ENCODE data around the gene SHLD2.
"Not testable (repeated sequence)": the region's sequence is repeated elsewhere in the genome, so short reads cannot be mapped to it uniquely, and the experiment has no call there.

SHLD2 gene

GRCh38 chr10:87089746-87090145 lies 5.3 kb upstream of the SHLD2 start:
- DNase-seq: no peak

DNA sequence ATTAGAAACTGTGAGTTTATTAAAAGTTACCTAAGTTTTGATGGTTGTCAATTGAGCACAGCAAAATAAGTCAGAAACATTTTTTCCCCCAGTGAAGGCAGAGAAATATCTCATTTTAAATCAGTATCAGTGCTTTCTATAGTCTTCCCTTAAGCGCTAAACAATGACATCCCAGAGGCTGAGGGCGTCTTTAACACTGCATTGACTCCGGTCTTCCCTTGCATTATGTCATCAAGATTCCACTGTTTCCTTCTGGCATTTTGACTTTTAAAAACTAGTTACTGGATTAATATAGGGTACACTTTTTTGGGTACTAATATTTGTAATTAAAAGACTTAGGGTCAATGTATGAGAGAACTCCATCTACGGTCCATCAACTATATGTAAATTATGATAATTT lies 4.2 kb upstream of the SHLD2 start:
- no peak for DNase-seq

- no peak for DNase-seq
Measured at GRCh38 chr10:87092376-87092860, 2.6 kb upstream of the SHLD2 start.

DNA sequence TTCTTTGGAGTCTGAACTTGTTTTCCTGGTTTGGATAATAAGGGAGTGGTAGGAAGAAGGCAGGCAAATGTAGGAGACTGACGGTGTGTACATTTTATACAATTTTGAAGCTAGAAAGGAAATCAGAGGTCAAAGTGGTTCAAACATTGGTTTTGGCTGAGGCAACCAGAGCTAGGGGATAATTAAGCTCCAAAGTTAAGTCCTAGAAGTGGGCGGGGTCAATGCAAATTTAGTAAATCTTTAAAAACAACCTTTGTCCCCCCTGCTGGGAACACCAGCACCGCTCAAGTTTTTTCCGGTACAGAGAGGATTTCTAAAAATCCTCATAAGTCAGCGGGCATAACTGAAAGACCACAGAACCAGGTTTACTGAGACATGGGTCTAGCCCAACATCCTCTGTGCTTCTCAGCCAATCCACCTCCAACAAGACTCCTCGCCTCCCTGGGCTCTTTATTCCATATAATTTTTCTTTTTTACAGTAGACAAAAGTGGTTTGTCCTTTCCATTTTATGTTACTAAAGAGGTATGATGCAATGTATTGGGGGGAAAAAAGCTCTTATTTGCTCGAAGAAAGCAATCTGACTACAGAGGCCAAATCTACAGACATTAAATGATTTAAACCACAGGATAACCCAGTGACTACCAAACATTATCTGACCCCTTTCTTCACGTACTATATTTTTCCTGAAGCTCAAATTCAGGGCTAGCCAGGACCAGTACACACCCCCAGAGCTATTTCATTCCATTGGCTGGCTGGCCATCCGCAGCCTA lies 2.0 kb upstream of the SHLD2 start:
- DNase-seq: no peak

- DNase-seq: no peak
Measured at GRCh38 chr10:87093632-87094372, 1.2 kb upstream of the SHLD2 start.

GRCh38 chr10:87095236-87095945 lies 385 bp downstream of the SHLD2 start:
- DNase-seq: no peak

DNA sequence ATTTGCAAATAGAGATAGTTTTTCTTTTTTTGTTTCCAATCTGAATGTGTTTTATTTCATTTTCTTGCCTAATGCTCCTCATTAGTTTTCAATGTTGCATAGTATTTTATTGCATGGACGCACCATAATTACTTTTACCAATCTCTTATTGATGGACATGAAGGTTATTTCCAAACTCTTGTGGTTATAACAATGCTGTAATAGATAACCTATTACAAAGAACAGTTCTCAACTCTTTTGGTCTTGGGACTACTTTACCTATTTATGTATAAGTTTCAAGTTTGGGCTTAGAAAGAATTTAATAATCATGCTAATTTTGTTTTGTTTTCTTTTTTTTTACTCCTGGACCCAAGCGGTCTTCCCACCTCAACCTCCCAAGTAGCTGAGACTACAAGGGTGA lies 7.0 kb downstream of the SHLD2 start:
- DNase-seq: no peak

- DNase-seq: not testable (repeated sequence)
Measured at GRCh38 chr10:87104727-87105126, 9.7 kb downstream of the SHLD2 start.

- no peak for DNase-seq
Measured at GRCh38 chr10:87105446-87106124, 10.6 kb downstream of the SHLD2 start.

DNA sequence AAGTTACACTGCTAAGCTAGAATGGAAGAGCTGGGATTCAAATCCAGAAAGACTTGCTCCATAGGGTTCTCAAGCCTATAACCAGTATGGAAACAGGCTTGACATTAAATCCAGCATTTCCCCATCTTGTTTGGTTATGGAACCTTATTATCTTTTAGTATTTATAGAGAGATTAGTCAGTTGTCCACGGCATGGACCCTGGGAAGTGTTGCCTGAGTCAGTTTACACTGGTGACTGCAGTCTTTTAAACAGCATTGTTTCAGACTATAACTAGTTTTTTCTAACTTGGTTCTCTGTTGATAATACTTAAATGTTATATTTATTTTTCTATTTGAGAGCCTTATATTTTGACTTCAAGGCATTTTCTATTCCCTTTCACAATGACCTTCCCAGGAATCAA lies 23.1 kb downstream of the SHLD2 start:
- not testable (repeated sequence) for DNase-seq

- not testable (repeated sequence) for DNase-seq
Measured at GRCh38 chr10:87119029-87119428, 24.0 kb downstream of the SHLD2 start.

DNA sequence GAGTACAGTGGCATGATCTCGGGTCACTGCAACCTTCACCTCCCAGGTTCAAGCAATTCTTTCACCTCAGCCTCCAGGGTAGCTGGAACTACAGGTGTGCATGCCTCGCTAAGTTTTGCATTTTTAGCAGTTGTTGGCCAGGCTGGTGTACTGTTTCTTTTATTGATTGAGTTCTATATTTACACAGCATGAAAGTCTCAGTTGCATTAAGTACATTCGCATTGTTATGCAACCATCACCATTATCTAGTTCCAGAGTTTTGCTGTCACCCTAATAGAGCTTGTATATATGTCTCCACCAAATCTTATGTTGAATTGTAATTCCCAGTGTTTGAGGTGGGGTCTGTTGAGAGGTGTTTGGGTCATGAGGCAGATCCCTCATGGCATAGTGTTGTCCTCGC lies 28.3 kb downstream of the SHLD2 start:
- DNase-seq: not testable (repeated sequence)

- DNase-seq: not testable (repeated sequence)
Measured at GRCh38 chr10:87127048-87127447, 32.0 kb downstream of the SHLD2 start.

DNA sequence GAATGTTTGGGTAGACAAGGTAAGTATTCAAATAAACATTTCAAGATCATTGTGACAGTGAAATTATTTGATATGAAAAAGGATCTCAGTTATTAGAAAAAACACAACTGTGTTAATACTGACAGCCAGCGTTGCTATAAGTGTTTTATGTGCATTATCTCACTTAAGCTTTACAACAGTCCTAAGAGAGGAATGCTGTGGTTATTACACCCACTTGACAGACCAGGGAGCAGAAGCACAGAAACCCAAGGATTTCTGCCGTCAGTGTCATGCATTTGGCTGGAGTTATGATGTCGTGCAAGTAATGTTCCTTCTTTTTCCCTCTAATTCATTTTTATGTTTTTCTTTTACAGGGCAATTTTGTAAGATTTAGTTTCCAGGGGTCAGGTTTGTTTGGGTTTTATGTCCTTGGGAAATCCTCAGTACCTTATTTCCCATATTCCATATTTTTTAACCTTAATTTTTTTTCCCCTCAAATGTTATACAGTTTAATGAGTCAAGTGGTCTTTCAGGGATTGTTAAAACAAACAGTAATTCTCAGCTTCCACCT lies 32.7 kb downstream of the SHLD2 start:
- not testable (repeated sequence) for DNase-seq

GRCh38 chr10:87132176-87132575 lies 37.2 kb downstream of the SHLD2 start:
- not testable (repeated sequence) for DNase-seq

DNA sequence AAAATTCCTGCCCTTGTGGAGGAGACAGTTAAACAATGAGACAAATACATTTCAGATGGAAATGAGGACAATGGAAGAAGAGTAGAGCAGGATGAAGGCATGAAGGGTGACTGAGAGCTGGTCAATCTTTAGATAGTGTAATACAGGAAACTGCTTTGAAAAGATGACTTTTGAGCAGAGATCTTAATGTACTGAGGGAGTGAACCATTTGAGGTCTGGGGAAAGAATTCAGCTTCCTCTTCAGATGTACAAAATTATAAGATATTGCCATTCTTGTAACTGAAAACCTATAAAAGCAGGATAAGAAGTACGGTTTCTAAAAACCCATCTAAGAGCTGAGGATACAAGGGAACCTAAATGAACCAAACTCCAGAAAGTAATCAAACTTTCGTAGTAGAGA lies 38.9 kb downstream of the SHLD2 start:
- DNase-seq: not testable (repeated sequence)

- not testable (repeated sequence) for DNase-seq
Measured at GRCh38 chr10:87134440-87134839, 39.4 kb downstream of the SHLD2 start.

- DNase-seq: not testable (repeated sequence)
Measured at GRCh38 chr10:87137478-87137877, 42.5 kb downstream of the SHLD2 start.

DNA sequence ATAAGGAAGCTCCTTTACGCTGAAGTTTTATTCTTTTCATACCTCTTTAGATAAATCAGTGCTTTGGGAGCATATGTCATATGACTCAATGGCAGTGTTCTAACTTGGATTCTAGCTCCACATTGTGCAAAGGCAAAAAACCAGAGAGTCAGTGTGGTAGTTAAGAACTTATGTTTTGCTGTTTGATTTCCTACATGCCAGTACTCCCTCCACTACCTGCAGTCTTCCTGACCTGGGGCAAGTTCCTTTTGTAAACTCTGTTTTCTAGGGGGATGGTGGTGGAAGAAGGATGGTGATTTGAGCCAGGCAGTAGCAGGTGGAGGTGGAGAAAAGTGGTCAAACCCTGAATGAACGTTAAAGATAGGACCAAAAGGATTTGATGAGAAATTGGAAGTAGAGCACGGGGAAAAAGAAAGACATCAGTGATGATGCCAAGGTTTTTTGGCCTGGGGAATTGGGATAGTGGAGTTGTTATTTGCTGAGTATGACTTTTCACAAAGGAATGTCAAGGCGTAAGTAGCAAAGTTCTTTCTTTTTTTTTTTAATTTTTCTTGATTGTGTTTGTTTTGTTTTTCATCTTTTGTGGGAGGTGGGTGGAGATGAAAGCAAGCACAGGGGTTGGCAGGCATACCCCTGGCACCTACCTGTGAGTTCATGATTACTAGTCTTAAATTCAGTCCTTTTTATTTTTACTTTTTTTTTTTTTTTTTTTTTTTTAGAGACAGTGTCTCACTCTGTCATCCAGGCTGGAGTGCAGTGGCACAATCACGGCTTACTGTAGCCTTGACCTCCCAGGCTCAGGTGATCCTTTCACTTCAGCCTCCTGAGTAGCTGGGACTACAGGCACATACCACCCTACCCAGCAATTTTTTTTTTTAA lies 47.5 kb downstream of the SHLD2 start:
- not testable (repeated sequence) for DNase-seq

DNA sequence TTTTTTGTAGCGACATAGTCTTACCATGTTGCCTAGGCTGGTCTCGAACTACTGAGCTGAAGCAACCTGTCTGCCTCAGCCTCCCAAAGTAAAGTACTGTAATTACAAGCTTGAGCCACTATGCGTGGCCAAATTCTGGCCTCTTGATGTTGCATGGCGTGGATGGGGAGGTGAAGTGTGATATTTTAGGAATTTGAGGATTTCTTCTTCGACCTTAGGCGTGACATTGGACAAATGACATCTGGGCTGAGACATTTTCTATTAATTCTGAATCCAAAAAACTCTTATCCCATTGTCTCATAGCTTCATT lies 48.1 kb downstream of the SHLD2 start:
- DNase-seq: not testable (repeated sequence)

DNA sequence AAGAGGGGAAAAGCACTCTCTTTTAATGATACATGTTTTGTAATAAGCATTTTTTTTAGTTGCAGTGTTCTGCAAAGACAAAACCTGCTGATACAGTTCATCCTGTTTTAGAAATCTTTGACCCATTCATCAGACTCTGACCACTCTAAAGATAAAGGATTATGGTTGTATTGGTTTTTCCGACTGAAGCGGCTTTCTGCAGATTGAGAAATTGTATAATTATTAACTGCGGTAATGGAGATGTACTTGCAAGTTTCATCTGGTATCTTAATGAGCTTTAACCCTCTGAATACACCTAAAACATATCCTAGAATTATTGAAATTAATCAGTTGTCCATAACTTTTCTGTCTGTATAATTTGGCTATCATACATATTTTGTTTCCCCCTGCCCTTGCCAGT lies 50.6 kb downstream of the SHLD2 start:
- DNase-seq: not testable (repeated sequence)
